T-cell (primary cell): Measurements from ENCODE around the gene CSRP3. TPM values are rescaled to one million over a fixed set of nuclear protein-coding genes. Genes with fewer than 3 reads are reported as not detected.

ENCODE experiments used
- ATAC-seq, 4 experiments: fragments of 200-7000 bp in 3 of 4; fragments of 150-1000 bp in 1 of 4; cut with Tn5 transposase; replicated peaks in 1 of 4; 1 replicate in 3 of 4; 2 replicates in 1 of 4; pipeline ENCODE4 v1.10.0; 2021; ENCODE audit warnings: moderate library complexity in 3 of 4, mild to moderate bottlenecking in 2 of 4, moderate number of reproducible peaks in 1 of 4
- CTCF ChIA-PET, 2 donors: fragments of 300-600 bp; sonication (Branson Sonifier 250); formaldehyde crosslinking; loops; one replicate each; lab custom pipeline; 2022; ENCODE audit warnings: antibody characterized with exemption in 2 of 2; lab: Charles Lee
- POLR2A ChIA-PET, 2 donors: fragments of 300-600 bp; sonication (Branson Sonifier 250); formaldehyde crosslinking; loops; one replicate each; lab custom pipeline; 2022; ENCODE audit warnings: antibody characterized with exemption in 2 of 2; lab: Charles Lee
- DNase-seq, 35 experiments: peaks; one replicate each; pipeline versions ENCODE4 v3.0.0 to v3.0.0-alpha.2; 2013 to 2023
- H3K27ac ChIP-seq: one replicate; pipeline ENCODE4 v1.5.1; 2013; ENCODE audit warnings: low read length
- H3K27me3 ChIP-seq, 2 experiments: replicated peaks in 1 of 2; 1 replicate in 1 of 2; 2 replicates in 1 of 2; pipeline versions ENCODE4 v1.6.1 to v1.7.0; 2013; ENCODE audit warnings: low read length in 1 of 2, mixed read lengths in 1 of 2; ENCODE audit not compliant: control insufficient read depth in 2 of 2, insufficient read depth in 2 of 2; ENCODE audit errors: extremely low read depth in 1 of 2
- H3K36me3 ChIP-seq, 2 donors: 1 replicate in 1 of 2; 2 replicates in 1 of 2; pipeline versions ENCODE4 v1.6.1 to v1.7.0; 2013; ENCODE audit warnings: low read length in 1 of 2; ENCODE audit not compliant: control insufficient read depth in 2 of 2, insufficient read depth in 1 of 2; ENCODE audit errors: extremely low read depth in 1 of 2
- H3K4me1 ChIP-seq, 2 experiments: 1 replicate in 1 of 2; 2 replicates in 1 of 2; pipeline versions ENCODE4 v1.6.1 to v1.7.0; 2013; ENCODE audit warnings: low read length in 2 of 2, mixed read lengths in 1 of 2; ENCODE audit not compliant: insufficient read depth in 2 of 2, control insufficient read depth in 1 of 2; ENCODE audit errors: extremely low read depth in 1 of 2
- H3K4me3 ChIP-seq, 2 donors: 1 replicate in 1 of 2; 2 replicates in 1 of 2; pipeline versions ENCODE4 v1.5.1 to v1.7.0; 2013; ENCODE audit warnings: mild to moderate bottlenecking in 2 of 2, low read length in 1 of 2, moderate library complexity in 1 of 2; ENCODE audit not compliant: control insufficient read depth in 1 of 2; ENCODE audit errors: extremely low read depth in 1 of 2
- H3K9me3 ChIP-seq: 2 replicates; pipeline ENCODE4 v1.7.0; 2013
- H3K27ac Mint-ChIP-seq, 2 donors: one replicate each; pipeline ENCODE4 v1.8.0; 2020 to 2021; ENCODE audit warnings: mild to moderate bottlenecking in 2 of 2, mixed read lengths in 2 of 2
- H3K27me3 Mint-ChIP-seq, 2 donors: one replicate each; pipeline ENCODE4 v1.8.0; 2021 to 2022; ENCODE audit warnings: mixed read lengths in 2 of 2
- H3K36me3 Mint-ChIP-seq: one replicate; pipeline ENCODE4 v1.8.0; 2021; ENCODE audit warnings: mixed read lengths
- H3K4me1 Mint-ChIP-seq, 3 donors: one replicate each; pipeline ENCODE4 v1.8.0; 2020 to 2022; ENCODE audit warnings: mixed read lengths in 3 of 3, mild to moderate bottlenecking in 1 of 3
- H3K4me3 Mint-ChIP-seq, 3 donors: one replicate each; pipeline ENCODE4 v1.8.0; 2020 to 2022; ENCODE audit warnings: mild to moderate bottlenecking in 3 of 3, mixed read lengths in 3 of 3, moderate library complexity in 3 of 3
- H3K9me3 Mint-ChIP-seq, 3 donors: one replicate each; pipeline ENCODE4 v1.8.0; 2020 to 2022; ENCODE audit warnings: mixed read lengths in 3 of 3
- WGBS: methylation state at CpG from one replicate; pipeline ENCODE4 v1.1.5; 2013; ENCODE audit warnings: missing lambda C conversion rate; ENCODE audit not compliant: insufficient coverage; 5-methylcytosine and 5-hydroxymethylcytosine counted together
- total RNA-seq, 35 experiments: library from RNA in 6 of 35; stranded (reverse) in 6 of 35; fragments of 120-200 nt in 1 of 35; gene quantifications; one replicate each; pipeline versions ENCODE4 v1.2.1 to v1.2.4 and lab custom pipeline; 2013 to 2026

Gene CSRP3
- total RNA-seq, 5 donors from 2014 or later (not counting 1 experiment from before 2014, with no cell fraction given): not detected

DNA sequence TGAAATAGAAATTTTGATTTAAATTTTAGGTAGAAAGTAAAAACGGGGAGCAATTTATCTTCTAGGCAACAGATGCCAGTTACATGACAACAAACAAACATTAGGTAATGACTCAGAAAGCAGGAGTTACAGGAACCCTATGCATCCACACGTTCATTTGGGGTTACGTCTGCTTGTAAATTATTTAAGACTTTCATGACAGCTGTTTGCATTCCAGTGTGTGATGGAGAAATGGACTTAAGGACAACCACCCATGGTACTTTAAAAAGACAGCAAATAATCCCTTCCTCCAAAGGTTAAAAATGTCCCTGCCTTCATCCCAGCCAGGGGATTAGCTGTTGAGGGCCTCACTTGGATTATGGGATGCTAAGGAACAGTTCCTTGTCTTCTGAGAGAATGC lies 27.2 kb upstream of the CSRP3 start:
- Histone ChIP-seq H3K36me3 (no peaks in the 10 kb centered on the region), H3K27me3 (no peaks in the 10 kb centered on the region), H3K4me3 (no peak overlapping the region), H3K27ac (no peak overlapping the region), H3K9me3 (no peaks in the 10 kb centered on the region), H3K4me1 (no peaks in the 10 kb centered on the region)
- 100% methylated on average over 2 of the region's 3 CpGs for WGBS
- Mint-ChIP-seq H3K27me3 (no peaks in the 10 kb centered on the region), H3K36me3 (no peaks in the 10 kb centered on the region), H3K9me3 (no peaks in the 10 kb centered on the region), H3K4me3 (no peak overlapping the region), H3K4me1 (peaks cover 0 to 6% (median 0%) of the 10 kb centered on the region in 3 donors), H3K27ac (no peak overlapping the region)
- DNase-seq (no peak), ATAC-seq (no peak)
- CTCF ChIA-PET: no interaction called here
- POLR2A ChIA-PET: no interaction called here

DNA sequence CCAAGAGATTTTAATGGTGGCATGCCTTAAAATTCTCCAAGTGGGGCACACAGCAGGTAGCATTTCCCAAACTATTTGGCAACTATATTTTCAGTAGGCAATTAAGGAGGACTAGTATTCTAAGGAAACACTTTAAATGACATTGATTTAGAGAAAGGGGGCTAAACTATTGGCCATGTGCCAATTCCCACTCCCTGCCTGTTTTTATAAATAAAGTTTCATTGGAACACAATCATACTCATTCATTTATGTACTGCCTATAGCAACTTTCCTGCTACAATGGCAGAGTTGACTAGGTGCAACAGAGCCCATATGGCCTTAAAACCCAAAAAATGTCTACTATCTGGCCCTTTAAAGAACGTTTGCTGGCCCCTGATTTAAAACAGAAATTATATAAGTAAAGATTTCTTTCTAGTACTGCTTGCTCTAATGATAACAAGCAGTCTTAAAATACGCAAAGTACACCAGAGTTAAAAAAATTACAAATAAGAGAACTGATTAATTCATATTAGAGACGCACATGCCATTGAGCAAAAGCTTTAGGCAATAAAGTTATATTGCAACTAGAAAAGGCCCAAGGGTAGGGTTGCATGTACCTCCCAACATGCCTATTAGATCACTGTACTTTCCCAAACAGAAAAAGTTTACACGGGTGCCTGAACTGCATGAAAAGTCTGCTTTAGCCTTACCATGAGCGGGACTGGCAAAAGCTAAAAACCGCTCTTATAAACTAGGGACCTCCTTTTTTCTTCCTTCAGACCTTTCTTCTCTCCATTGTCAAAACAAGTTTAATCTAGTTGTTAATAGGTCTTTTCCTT lies 24.8 kb upstream of the CSRP3 start:
- Histone ChIP-seq H3K4me1 (no peaks in the 10 kb centered on the region), H3K27me3 (no peaks in the 10 kb centered on the region), H3K9me3 (no peaks in the 10 kb centered on the region), H3K4me3 (no peak overlapping the region), H3K36me3 (no peaks in the 10 kb centered on the region), H3K27ac (no peak overlapping the region)
- DNase-seq: no peak
- H3K27me3 Mint-ChIP-seq: no peaks in the 10 kb centered on the region
- no peak overlapping the region for H3K27ac Mint-ChIP-seq
- no peaks in the 10 kb centered on the region for H3K9me3 Mint-ChIP-seq
- H3K4me3 Mint-ChIP-seq: no peak overlapping the region
- no CpG with 5 or more reads among the region's 6 CpGs for WGBS
- H3K4me1 Mint-ChIP-seq: peaks cover 0 to 6% (median 0%) of the 10 kb centered on the region in 3 donors
- H3K36me3 Mint-ChIP-seq: no peaks in the 10 kb centered on the region
- POLR2A ChIA-PET: no interaction called here
- CTCF ChIA-PET: no interaction called here
- no peak for ATAC-seq

DNA sequence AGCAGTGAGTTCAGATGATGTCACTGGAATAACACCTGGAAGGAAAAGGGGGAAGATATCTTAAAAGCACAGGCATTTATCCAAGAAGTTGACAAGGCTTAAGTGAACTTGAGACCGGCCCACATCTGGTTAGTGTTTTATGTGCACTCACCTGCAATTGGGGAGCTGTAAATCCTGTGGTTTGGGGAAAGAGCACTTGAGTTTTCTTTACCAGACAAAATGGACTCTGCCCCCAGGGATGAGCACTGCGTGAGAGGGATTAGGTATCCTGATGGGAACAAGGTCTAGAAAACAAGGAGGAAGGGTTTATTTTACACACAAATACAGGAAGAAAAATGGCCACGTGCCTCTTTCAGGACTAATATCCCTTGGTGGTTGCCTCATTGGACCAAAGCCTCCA lies 23.8 kb upstream of the CSRP3 start:
- Mint-ChIP-seq H3K27ac (no peak overlapping the region), H3K9me3 (no peaks in the 10 kb centered on the region), H3K27me3 (no peaks in the 10 kb centered on the region), H3K4me3 (no peak overlapping the region), H3K4me1 (peaks cover 0 to 6% (median 0%) of the 10 kb centered on the region in 3 donors), H3K36me3 (no peaks in the 10 kb centered on the region)
- H3K4me3 ChIP-seq: no peak overlapping the region
- H3K27ac ChIP-seq: no peak overlapping the region
- H3K27me3 ChIP-seq: no peaks in the 10 kb centered on the region
- no peaks in the 10 kb centered on the region for H3K36me3 ChIP-seq
- no peaks in the 10 kb centered on the region for H3K4me1 ChIP-seq
- 100% methylated on average over 1 of the region's 3 CpGs for WGBS
- ATAC-seq (no peak), DNase-seq (no peak)
- H3K9me3 ChIP-seq: no peaks in the 10 kb centered on the region
- POLR2A ChIA-PET: no interaction called here
- CTCF ChIA-PET: no interaction called here

DNA sequence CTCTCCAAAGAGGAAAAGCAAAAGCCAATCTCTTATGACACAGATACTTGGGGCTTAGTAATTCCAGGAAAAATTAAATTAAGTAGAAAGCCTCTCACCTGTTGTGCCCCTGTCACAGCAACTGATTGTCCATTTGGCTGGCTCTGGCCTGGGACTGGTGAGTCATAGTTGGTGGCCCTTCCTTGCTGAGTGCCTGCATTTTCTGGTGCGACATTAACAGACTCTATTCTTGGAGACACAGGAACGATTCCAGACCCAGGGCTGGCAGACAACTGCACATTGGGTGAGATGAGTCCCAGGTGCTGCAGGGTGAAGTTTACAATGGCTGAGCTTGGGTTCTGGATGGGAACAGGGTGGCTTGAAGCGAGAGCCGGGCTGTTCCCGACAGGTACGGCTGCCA lies 23.3 kb upstream of the CSRP3 start:
- ChIA-PET POLR2A (no interaction called here), CTCF (no interaction called here)
- Histone ChIP-seq H3K4me1 (no peaks in the 10 kb centered on the region), H3K36me3 (no peaks in the 10 kb centered on the region), H3K27me3 (no peaks in the 10 kb centered on the region), H3K9me3 (no peaks in the 10 kb centered on the region), H3K4me3 (no peak overlapping the region), H3K27ac (no peak overlapping the region)
- Mint-ChIP-seq H3K27ac (no peak overlapping the region), H3K27me3 (no peaks in the 10 kb centered on the region), H3K36me3 (no peaks in the 10 kb centered on the region), H3K9me3 (no peaks in the 10 kb centered on the region), H3K4me1 (peaks cover 0 to 6% (median 0%) of the 10 kb centered on the region in 3 donors), H3K4me3 (no peak overlapping the region)
- ATAC-seq (no peak), DNase-seq (no peak)
- 98% methylated on average over 5 of the region's 6 CpGs for WGBS

DNA sequence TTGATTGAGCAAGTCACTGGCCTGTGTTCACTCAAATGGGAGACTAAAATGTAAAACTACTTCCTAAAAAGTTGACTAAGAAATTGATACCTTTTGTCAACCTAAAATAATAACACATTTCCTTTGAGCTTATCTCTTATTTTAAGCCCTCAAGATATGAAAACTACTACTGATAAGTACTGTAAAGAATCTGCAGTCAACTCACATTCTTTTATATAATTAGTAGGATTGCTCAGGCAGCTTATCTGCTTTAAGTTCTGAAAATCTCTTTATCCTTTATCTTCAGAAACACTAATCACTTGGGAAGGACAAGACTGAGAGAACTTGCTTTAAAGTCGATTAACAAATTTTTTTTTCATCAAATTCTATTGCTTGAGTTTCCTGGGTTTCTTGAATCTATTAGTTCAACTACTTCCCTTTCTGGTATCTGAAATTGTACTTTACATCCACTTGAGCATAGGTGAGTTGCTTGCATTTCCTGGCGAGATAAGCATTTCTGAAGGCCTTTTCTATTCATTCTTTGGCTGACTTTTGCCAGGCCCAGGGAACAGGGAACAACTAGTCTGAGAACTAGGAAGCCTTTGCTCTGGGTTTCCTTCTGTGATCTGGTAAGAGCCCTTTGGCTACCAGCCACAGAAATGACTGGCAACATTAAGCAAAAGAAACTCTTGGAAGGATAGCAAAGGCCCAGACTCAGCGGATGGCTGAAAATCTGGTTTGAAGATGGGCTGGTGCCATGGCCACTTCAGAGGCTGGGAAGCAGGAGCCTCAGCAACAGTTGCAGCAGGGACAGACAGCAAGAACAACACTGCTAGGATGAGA lies 19.3 kb upstream of the CSRP3 start:
- H3K4me1 Mint-ChIP-seq: no peaks in the 10 kb centered on the region
- H3K4me3 ChIP-seq: no peak overlapping the region
- H3K9me3 Mint-ChIP-seq: no peaks in the 10 kb centered on the region
- ChIA-PET CTCF (interaction anchor here in 1 of 2 donors (1.0 kb wide), 1 partner anchor 41 kb away, joined by 3 read pairs; no protein-coding TSS in a partner anchor), POLR2A (no interaction called here)
- no peaks in the 10 kb centered on the region for H3K27me3 ChIP-seq
- no peaks in the 10 kb centered on the region for H3K36me3 ChIP-seq
- H3K27me3 Mint-ChIP-seq: peaks cover 0 to 4% of the 10 kb centered on the region in 2 donors
- ATAC-seq: no peak
- H3K27ac Mint-ChIP-seq: no peak overlapping the region
- DNase-seq: no peak
- H3K4me3 Mint-ChIP-seq: no peak overlapping the region
- 89% methylated on average over 1 of the region's 3 CpGs for WGBS
- H3K27ac ChIP-seq: no peak overlapping the region
- H3K9me3 ChIP-seq: no peaks in the 10 kb centered on the region
- H3K36me3 Mint-ChIP-seq: no peaks in the 10 kb centered on the region
- H3K4me1 ChIP-seq: no peaks in the 10 kb centered on the region

DNA sequence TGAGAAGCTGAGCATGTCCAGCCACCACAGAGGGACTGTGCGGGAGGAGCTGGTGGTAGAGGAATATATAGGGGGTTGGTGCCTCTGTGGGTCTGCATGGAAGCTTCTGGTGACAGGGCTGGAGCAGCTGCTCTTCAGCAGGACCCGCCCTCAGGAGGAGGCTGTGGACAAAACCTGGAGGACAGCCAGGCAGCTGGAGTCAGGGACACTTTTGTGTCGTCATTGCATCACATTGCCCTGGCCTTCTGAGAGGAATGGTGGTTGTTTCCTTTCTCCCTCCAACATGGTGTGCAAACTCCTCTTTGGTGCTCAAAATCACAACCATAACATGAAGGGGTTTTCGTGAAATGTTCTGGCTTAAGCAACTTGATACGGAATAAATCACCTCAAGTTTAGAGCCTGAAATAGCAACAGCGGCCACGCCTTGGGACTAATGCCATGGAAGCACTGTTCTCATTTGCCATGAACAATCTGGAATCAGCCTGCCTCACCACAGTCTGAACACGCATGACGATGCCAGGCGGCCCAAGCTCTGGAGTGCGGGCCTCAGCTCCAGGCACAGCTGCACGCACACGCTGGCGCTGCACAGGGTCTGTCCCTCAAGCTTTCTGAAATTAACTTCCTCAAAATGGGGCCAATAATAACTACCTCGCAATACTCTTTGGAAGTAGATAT lies 17.1 kb upstream of the CSRP3 start:
- Mint-ChIP-seq H3K9me3 (no peaks in the 10 kb centered on the region), H3K4me1 (no peaks in the 10 kb centered on the region), H3K36me3 (no peaks in the 10 kb centered on the region), H3K27ac (no peak overlapping the region), H3K27me3 (peaks cover 1 to 10% of the 10 kb centered on the region in 2 donors), H3K4me3 (no peak overlapping the region)
- 94% methylated on average over 9 of the region's 15 CpGs for WGBS
- Histone ChIP-seq H3K27ac (no peak overlapping the region), H3K4me1 (no peaks in the 10 kb centered on the region), H3K27me3 (peaks cover 0 to 4% of the 10 kb centered on the region in 2 experiments), H3K36me3 (no peaks in the 10 kb centered on the region), H3K4me3 (no peak overlapping the region), H3K9me3 (no peaks in the 10 kb centered on the region)
- no peak for ATAC-seq
- ChIA-PET POLR2A (no interaction called here), CTCF (no interaction called here)
- no peak for DNase-seq
